SK-N-SH (cell line): Measurements from ENCODE around the gene TSPAN6. TPM values are rescaled to one million over a fixed set of nuclear protein-coding genes. Genes with fewer than 3 reads are reported as not detected.

Experiments
- CTCF ChIA-PET: fragments of 300-600, 350-600 bp; formaldehyde crosslinking; extraction: SDS; loops from one replicate; lab custom pipeline; 2021; lab: Yijun Ruan, JAX
- POLR2A ChIA-PET: fragments of 350-600 bp; sonication (Branson Sonifier 250); formaldehyde crosslinking; extraction: SDS; loops from one replicate; lab custom pipeline; 2020; ENCODE audit warnings: antibody characterized with exemption, inconsistent platforms; lab: Yijun Ruan, JAX
- DNase-seq: peaks from one replicate; pipeline ENCODE4 v3.0.0; 2012
- H2AFZ ChIP-seq: fragments of 200-600 bp; sonication (generic); 2 replicates; pipeline ENCODE4 v1.8.1; 2016; ENCODE audit warnings: antibody characterized with exemption, mild to moderate bottlenecking, low read depth
- H3F3A ChIP-seq: fragments of 200-600 bp; sonication (generic); replicated peaks from 2 replicates; pipeline ENCODE3; 2016; ENCODE audit warnings: antibody characterized with exemption, mild to moderate bottlenecking; ENCODE audit not compliant: insufficient read depth
- H3K27ac ChIP-seq, 2 experiments: fragments of 200-500 bp in 1 of 2; fragments of 200-600 bp in 1 of 2; sonication (Bioruptor generic) in 1 of 2; sonication (generic), shearing (Covaris generic) in 1 of 2; 2 replicates each; pipeline versions ENCODE4 v1.5.1 to v1.6.1; 2014 to 2016; ENCODE audit warnings: low read depth in 2 of 2, inconsistent platforms in 1 of 2, low read length in 1 of 2, mild to moderate bottlenecking in 1 of 2, mixed read lengths in 1 of 2
- H3K27me3 ChIP-seq: fragments of 200-600 bp; sonication (generic), shearing (Covaris generic); 2 replicates; pipeline ENCODE4 v1.6.1; 2016; ENCODE audit warnings: mixed run types; ENCODE audit not compliant: insufficient read depth
- H3K36me3 ChIP-seq, 2 experiments: fragments of 200-500 bp in 1 of 2; fragments of 200-600 bp in 1 of 2; sonication (Bioruptor generic) in 1 of 2; sonication (generic) in 1 of 2; replicated peaks in 1 of 2; 2 replicates each; pipeline versions ENCODE3 to v1.5.1; 2014 to 2016; ENCODE audit warnings: low read length in 1 of 2, mild to moderate bottlenecking in 1 of 2; ENCODE audit not compliant: insufficient read depth in 2 of 2, control insufficient read depth in 1 of 2
- H3K4me1 ChIP-seq, 2 experiments: fragments of 200-500 bp in 1 of 2; fragments of 200-600 bp in 1 of 2; sonication (Bioruptor generic) in 1 of 2; sonication (generic), shearing (Covaris generic) in 1 of 2; 2 replicates each; pipeline versions ENCODE4 v1.5.1 to v1.6.1; 2014 to 2016; ENCODE audit warnings: low read depth in 1 of 2, low read length in 1 of 2, mixed run types in 1 of 2; ENCODE audit not compliant: insufficient read depth in 2 of 2, control insufficient read depth in 1 of 2
- H3K4me2 ChIP-seq: fragments of 200-600 bp; sonication (generic), shearing (Covaris generic); 2 replicates; pipeline ENCODE4 v1.6.1; 2017; ENCODE audit warnings: mixed run types
- H3K4me3 ChIP-seq, 2 experiments: fragments of 200-500 bp in 1 of 2; fragments of 200-600 bp in 1 of 2; sonication (Bioruptor generic) in 1 of 2; sonication (generic), shearing (Covaris generic) in 1 of 2; 2 replicates each; pipeline versions ENCODE4 v1.5.1 to v1.8.1; 2014 to 2016; ENCODE audit warnings: low read depth in 2 of 2, inconsistent platforms in 1 of 2, low read length in 1 of 2, mild to moderate bottlenecking in 1 of 2, mixed read lengths in 1 of 2, moderate library complexity in 1 of 2
- H3K79me2 ChIP-seq: fragments of 200-600 bp; sonication (generic); 2 replicates; pipeline ENCODE4 v1.8.1; 2017; ENCODE audit warnings: mild to moderate bottlenecking; ENCODE audit not compliant: insufficient read depth
- H3K9ac ChIP-seq: fragments of 200-600 bp; sonication (generic); 2 replicates; pipeline ENCODE4 v1.6.1; 2017; ENCODE audit warnings: mixed run types
- H3K9me2 ChIP-seq: fragments of 200-600 bp; sonication (generic); 2 replicates; pipeline ENCODE4 v1.6.1; 2017; ENCODE audit warnings: mixed run types
- H3K9me3 ChIP-seq: fragments of 200-600 bp; sonication (generic); 2 replicates; pipeline ENCODE4 v1.6.1; 2017; ENCODE audit warnings: mixed run types, mild to moderate bottlenecking, moderate library complexity
- H4K20me1 ChIP-seq: fragments of 200-600 bp; sonication (generic); 2 replicates; pipeline ENCODE4 v1.6.1; 2017; ENCODE audit warnings: mild to moderate bottlenecking, mixed run types; ENCODE audit not compliant: insufficient read depth
- ELF1 ChIP-seq: IDR thresholded peaks from 2 replicates; pipeline ENCODE4 v1.4.0; 2012
- EP300 ChIP-seq, 2 experiments: IDR thresholded peaks; 2 replicates each; pipeline versions ENCODE4 v1.4.0 to v1.6.1; 2012; ENCODE audit warnings: borderline replicate concordance in 1 of 2, low read depth in 1 of 2, low read length in 1 of 2
- EZH2phosphoT487 ChIP-seq: fragments of 200-600 bp; sonication (generic); IDR thresholded peaks from 2 replicates; pipeline ENCODE4 v1.6.1; 2017; ENCODE audit warnings: low read depth, mixed run types, mild to moderate bottlenecking, antibody characterized with exemption, moderate library complexity, borderline replicate concordance
- IRF3 ChIP-seq: fragments of 150-350 bp; IDR thresholded peaks from 2 replicates; pipeline ENCODE4 v1.6.1; 2016; ENCODE audit warnings: mild to moderate bottlenecking, low read depth, low read length
- MEF2A ChIP-seq: IDR thresholded peaks from 2 replicates; pipeline ENCODE4 v1.4.0; 2012; ENCODE audit warnings: low read depth, borderline replicate concordance
- NRF1 ChIP-seq: IDR thresholded peaks from 2 replicates; pipeline ENCODE4 v1.6.1; 2012; ENCODE audit warnings: low read depth, mild to moderate bottlenecking, low read length
- POLR2AphosphoS5 ChIP-seq: IDR thresholded peaks from 2 replicates; pipeline ENCODE4 v1.6.1; 2012; ENCODE audit warnings: low read depth, low read length
- RAD21 ChIP-seq: IDR thresholded peaks from 2 replicates; pipeline ENCODE4 v1.6.1; 2012; ENCODE audit warnings: mild to moderate bottlenecking, low read length
- RCOR1 ChIP-seq: fragments of 150-350 bp; IDR thresholded peaks from 2 replicates; pipeline ENCODE4 v1.6.1; 2017; ENCODE audit warnings: antibody characterized with exemption, low read length
- REST ChIP-seq: IDR thresholded peaks from 2 replicates; pipeline ENCODE4 v1.6.1; 2012; ENCODE audit warnings: mild to moderate bottlenecking, low read depth, low read length, moderate library complexity
- RXRA ChIP-seq: IDR thresholded peaks from 2 replicates; pipeline ENCODE4 v1.4.0; 2012; ENCODE audit warnings: low read depth, mild to moderate bottlenecking, borderline replicate concordance
- SIN3A ChIP-seq: IDR thresholded peaks from 2 replicates; pipeline ENCODE4 v1.6.1; 2012; ENCODE audit warnings: low read depth, mild to moderate bottlenecking, low read length, moderate library complexity, borderline replicate concordance
- SMC3 ChIP-seq: IDR thresholded peaks from 2 replicates; pipeline ENCODE4 v1.6.1; 2012; ENCODE audit warnings: low read depth, low read length, improper control_type of control experiment
- TCF12 ChIP-seq: IDR thresholded peaks from 2 replicates; pipeline ENCODE4 v1.4.0; 2012
- USF1 ChIP-seq: IDR thresholded peaks from 2 replicates; pipeline ENCODE4 v1.4.0; 2012; ENCODE audit warnings: low read depth, borderline replicate concordance
- USF2 ChIP-seq: fragments of 150-350 bp; IDR thresholded peaks from 2 replicates; pipeline ENCODE4 v1.6.1; 2017; ENCODE audit warnings: antibody characterized with exemption, low read length, low read depth, borderline replicate concordance
- YY1 ChIP-seq: IDR thresholded peaks from 2 replicates; pipeline ENCODE4 v1.4.0; 2012; ENCODE audit warnings: low read depth, mild to moderate bottlenecking
- WGBS: methylation state at CpG from one replicate; pipeline ENCODE4 v1.1.6; 2017; ENCODE audit warnings: low lambda C conversion rate; 5-methylcytosine and 5-hydroxymethylcytosine counted together
- polyA plus RNA-seq, 3 experiments: library from polyadenylated mRNA; depleted of rRNA; stranded (reverse); fragments of >200 nt; gene quantifications; 2 replicates each; pipeline ENCODE4 v1.2.3, GENCODE V29; 2012

TSPAN6 gene
- polyA plus RNA-seq, 1 of the 3 experiments (the other 2 are of a cell fraction), result 20.9 TPM

GRCh38 chrX:100672966-100673365, 36.4 kb upstream of the TSPAN6 start:
- TF ChIP-seq USF2 (no peak), SMC3 (no peak), RXRA (no peak), IRF3 (no peak), EP300 (IDR thresholded peaks at IDR 0.05; ENCODE audit: borderline replicate concordance in 1 of 2, low read depth in 1 of 2, low read length in 1 of 2) (no peak), REST (no peak), RAD21 (no peak), TCF12 (no peak), SIN3A (no peak)
- no peak overlapping the region for H3K27ac ChIP-seq
- no peak for DNase-seq
- no peak overlapping the region for H2AFZ ChIP-seq
- no peaks in the 10 kb centered on the region for H3K4me1 ChIP-seq
- no peaks in the 10 kb centered on the region; the same call in 1 of the 2 replicates for H3K27me3 ChIP-seq
- H3K36me3 ChIP-seq, result no peaks in the 10 kb centered on the region
- H3K79me2 ChIP-seq, result no peaks in the 10 kb centered on the region
- no CpG with 5 or more reads among the region's 3 CpGs for WGBS
- CTCF ChIA-PET, result interaction anchor here (3.9 to 4.0 kb wide), 2 partner anchors 13 to 96 kb away, joined by 49 to 61 read pairs; no protein-coding TSS in a partner anchor
- no peak overlapping the region for H3K9ac ChIP-seq
- no peak overlapping the region for H3K4me3 ChIP-seq
- H3K9me2 ChIP-seq, result no peaks in the 10 kb centered on the region
- no peaks in the 10 kb centered on the region for H3F3A ChIP-seq
- no peak overlapping the region for H3K4me2 ChIP-seq
- POLR2A ChIA-PET, result no interaction called here
- H4K20me1 ChIP-seq, result no peaks in the 10 kb centered on the region
- no peaks in the 10 kb centered on the region for H3K9me3 ChIP-seq

GRCh38 chrX:100663642-100664041, 27.0 kb upstream of the TSPAN6 start:
- no peaks in the 10 kb centered on the region; the same call in 1 of the 2 replicates for H3K27me3 ChIP-seq
- no peak for DNase-seq
- H3K79me2 ChIP-seq, result no peaks in the 10 kb centered on the region
- no peak overlapping the region for H3K9ac ChIP-seq
- H3F3A ChIP-seq, result no peaks in the 10 kb centered on the region
- no peaks in the 10 kb centered on the region for H4K20me1 ChIP-seq
- H3K9me2 ChIP-seq, result no peaks in the 10 kb centered on the region
- H3K4me1 ChIP-seq, result no peaks in the 10 kb centered on the region
- H3K4me3 ChIP-seq, result no peak overlapping the region
- no peak overlapping the region for H3K27ac ChIP-seq
- H2AFZ ChIP-seq, result no peak overlapping the region
- ChIA-PET CTCF (interaction anchor here (1.4 to 3.8 kb wide), 4 partner anchors 8 to 105 kb away, joined by 3 to 14 read pairs (median 10); partner anchors contain the start of gene TSPAN6), POLR2A (no interaction called here)
- H3K36me3 ChIP-seq, result no peaks in the 10 kb centered on the region
- WGBS, result 43% methylated on average over 2 of the region's 2 CpGs
- H3K9me3 ChIP-seq, result no peaks in the 10 kb centered on the region
- TF ChIP-seq EP300 (IDR thresholded peaks at IDR 0.05; ENCODE audit: borderline replicate concordance in 1 of 2, low read depth in 1 of 2, low read length in 1 of 2) (no peak), EZH2phosphoT487 (no peak), RAD21 (no peak), RCOR1 (no peak), YY1 (no peak), ELF1 (no peak), NRF1 (no peak), USF1 (no peak), POLR2AphosphoS5 (no peak), MEF2A (no peak)
- H3K4me2 ChIP-seq, result no peak overlapping the region
